T-helper 2 cell treated with Interferon-gamma antibody and Interleukin-4, amounts not matched to agents 100 ng/mL and 5 ng/mL, for 36 hours (primary cell): ENCODE data around the gene USE1. TPM values are rescaled to one million over a fixed set of nuclear protein-coding genes. Genes with fewer than 3 reads are reported as not detected.

Experiments used
- intact Hi-C: fragments of 100-400 bp; cut with micrococcal nuclease; formaldehyde crosslinking; loops from one replicate; pipeline ENCODE4 v1.15.1; 2023
- total RNA-seq: library from RNA; stranded (reverse); gene quantifications from 2 replicates; pipeline ENCODE4 v1.2.3, GENCODE V29; 2022

USE1 gene
- total RNA-seq, 1 donor from 2014 or later = 27.5 TPM

DNA sequence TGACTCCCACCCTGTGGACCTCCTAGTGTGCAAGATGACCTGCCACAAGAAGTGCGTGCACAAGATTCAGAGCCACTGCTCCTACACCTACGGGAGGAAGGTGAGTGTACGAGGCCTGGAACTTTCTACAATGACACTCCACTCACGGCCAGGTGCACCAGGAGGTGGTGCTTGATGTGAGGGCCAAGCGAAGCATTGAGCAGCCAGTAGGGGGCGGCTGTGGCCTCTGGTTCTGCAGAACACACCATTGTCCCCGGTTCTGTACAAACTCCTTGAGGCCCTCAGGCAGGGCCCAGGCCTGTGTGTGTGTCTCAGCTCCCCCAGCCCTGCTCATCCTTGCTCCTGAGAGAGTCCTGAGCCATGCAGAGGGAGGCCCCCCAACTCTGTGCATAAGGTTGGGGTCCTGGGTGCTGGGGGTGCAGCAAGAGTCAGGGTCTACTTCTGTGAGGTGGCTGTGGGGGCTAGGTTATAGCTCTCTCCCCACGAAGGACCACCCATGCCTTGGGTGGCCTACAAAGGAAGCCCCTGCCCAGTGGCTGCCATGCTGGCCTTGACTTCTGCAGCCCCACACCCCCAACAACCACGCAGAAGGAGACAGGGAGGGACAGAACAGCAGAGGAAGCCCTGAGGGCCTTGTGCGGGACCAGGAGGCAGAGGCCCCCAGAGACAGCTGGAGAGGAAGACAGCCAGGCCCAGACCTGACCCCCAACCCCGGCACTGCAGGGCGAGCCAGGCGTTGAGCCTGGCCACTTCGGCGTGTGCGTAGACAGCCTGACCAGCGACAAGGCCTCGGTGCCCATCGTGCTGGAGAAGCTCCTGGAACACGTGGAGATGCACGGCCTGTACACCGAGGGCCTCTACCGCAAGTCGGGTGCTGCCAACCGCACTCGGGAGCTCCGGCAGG lies 9.7 kb upstream of the USE1 start:
- intact Hi-C loops = loop anchor here (5.0 kb wide), 1 partner anchor 77 kb away; the partner anchor contains the start of gene ANKLE1

- intact Hi-C loops = loop anchor here (5.0 kb wide), 1 partner anchor 75 kb away; the partner anchor contains the start of gene ANKLE1
Observed at GRCh38 chr19:17206736-17207581, 8.2 kb upstream of the USE1 start.

- intact Hi-C loops = loop anchor here (5.0 kb wide), 1 partner anchor 73 kb away; the partner anchor contains the start of gene ANKLE1
Observed at GRCh38 chr19:17209126-17210036, 5.8 kb upstream of the USE1 start.

GRCh38 chr19:17210296-17210695 lies 4.9 kb upstream of the USE1 start:
- intact Hi-C loops = no loop called here

- intact Hi-C loops = no loop called here
Observed at GRCh38 chr19:17211547-17212446, 3.4 kb upstream of the USE1 start.

- intact Hi-C loops = no loop called here
Observed at GRCh38 chr19:17213334-17213733, 1.8 kb upstream of the USE1 start.

GRCh38 chr19:17214508-17215126 lies 540 bp upstream of the USE1 start:
- intact Hi-C loops = loop anchor here (1.0 kb wide), 2 partner anchors 12 to 139 kb away; partner anchors contain the start of genes HAUS8, MYO9B and OCEL1

GRCh38 chr19:17216058-17216670 lies 1.0 kb downstream of the USE1 start:
- intact Hi-C loops = no loop called here

- intact Hi-C loops = no loop called here
Observed at GRCh38 chr19:17219286-17219685, 4.1 kb downstream of the USE1 start.

DNA sequence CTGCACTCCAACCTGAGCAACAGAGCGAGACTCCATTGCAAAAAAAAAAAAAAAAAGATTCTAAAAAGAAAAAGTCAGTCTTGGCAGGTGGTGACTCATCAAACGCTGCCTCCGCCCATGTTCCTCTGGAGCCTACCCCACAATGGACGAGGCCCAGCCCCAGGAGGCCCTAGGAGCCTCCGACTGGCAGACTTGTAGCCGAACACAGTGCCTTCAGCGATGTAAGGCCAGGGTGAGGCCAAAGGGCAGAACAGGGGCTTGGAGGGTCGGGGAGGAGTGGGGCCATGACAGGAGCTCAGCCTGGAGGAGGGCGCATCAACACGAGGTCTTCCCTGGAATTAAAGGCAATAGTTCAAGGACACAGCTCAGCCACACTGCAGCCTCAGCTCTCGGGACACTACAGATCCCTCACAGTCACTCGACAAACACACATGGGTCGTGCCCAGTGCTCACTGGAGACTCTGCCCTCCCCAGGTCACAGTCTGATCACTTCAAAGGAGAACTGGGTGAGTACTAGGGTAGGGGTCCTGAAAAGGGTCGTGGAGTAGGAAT lies 5.1 kb downstream of the USE1 start:
- intact Hi-C loops = no loop called here

- intact Hi-C loops = loop anchor here (5.0 kb wide), 2 partner anchors 42 to 328 kb away; partner anchors contain the start of gene BABAM1
Observed at GRCh38 chr19:17225053-17225452, 9.9 kb downstream of the USE1 start.

GRCh38 chr19:17226002-17226933 lies 11.1 kb downstream of the USE1 start, which contains the start of gene OCEL1:
TSS of gene OCEL1 (plus strand) at chr19:17226226. CDS start at chr19:17226248, 22 bp downstream.
- intact Hi-C loops = loop anchor here (1.0 to 5.0 kb wide), 5 partner anchors 9 to 329 kb away; partner anchors contain the start of genes BABAM1, HAUS8, MYO9B and USE1

DNA sequence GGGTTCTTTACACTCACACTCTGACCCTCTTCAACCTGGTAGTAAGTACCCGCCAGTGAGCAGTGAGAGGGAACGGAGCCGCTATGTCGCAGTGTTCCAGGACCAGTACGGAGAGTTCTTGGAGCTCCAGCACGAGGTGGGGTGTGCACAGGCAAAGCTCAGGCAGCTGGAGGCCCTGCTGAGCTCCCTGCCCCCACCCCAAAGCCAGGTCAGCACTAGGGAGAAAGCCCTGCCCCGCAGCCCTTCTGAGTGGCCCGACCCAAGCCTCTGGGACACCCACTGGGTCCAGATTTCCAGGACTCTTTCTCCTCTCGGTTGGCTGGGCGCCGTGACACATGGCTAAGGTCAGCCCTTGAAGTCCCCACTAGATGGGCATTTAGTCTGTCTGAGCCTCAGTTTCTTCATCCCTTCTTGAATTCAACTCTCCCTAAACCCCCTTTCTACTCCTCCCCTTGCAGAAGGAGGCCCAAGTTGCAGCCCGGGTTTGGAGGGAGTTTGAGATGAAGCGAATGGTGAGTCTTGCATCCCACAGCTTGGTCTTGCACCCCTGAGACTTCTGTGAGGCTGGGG lies 12.7 kb downstream of the USE1 start:
- intact Hi-C loops = loop anchor here (5.0 kb wide), 2 partner anchors 39 to 331 kb away; partner anchors contain the start of gene BABAM1

DNA sequence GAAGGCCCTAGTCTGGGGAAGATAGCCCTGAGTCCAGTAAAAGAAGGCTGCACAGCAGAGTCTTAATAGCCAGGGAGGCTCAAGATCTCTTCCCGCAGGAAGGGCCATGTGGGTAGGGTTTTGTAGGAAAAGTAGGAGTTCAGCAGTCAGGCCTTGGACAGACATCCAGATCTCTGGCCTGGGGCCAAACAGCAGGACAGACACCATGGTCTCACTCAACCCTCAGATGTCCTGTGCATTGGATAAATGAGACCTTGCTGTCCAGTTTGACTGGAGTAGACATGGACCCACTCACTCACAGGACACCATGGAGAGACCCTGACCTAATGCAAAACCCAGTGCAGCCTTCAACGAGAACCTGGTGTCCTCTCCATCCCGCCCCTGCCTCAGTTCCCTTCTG lies 14.7 kb downstream of the USE1 start:
- intact Hi-C loops = loop anchor here (5.0 kb wide), 2 partner anchors 37 to 333 kb away; partner anchors contain the start of gene BABAM1

- intact Hi-C loops = no loop called here
Observed at GRCh38 chr19:17232258-17232657, 17.1 kb downstream of the USE1 start.

GRCh38 chr19:17234911-17235299 lies 19.7 kb downstream of the USE1 start:
- intact Hi-C loops = loop anchor here (1.0 kb wide), 1 partner anchor 9 kb away; the partner anchor contains the start of gene OCEL1
